Cardiac muscle cell (in vitro differentiated cells and primary cell): ENCODE data around the gene NTSR1. TPM values are rescaled to one million over a fixed set of nuclear protein-coding genes. Genes with fewer than 3 reads are reported as not detected.

Source experiments
- DNase-seq, 2 donors: peaks; one replicate each; pipeline versions ENCODE4 v3.0.0 to v3.0.0-alpha.2; 2010 to 2017; ENCODE audit warnings: low read depth in 1 of 2, low spot score in 1 of 2
- H3K27ac ChIP-seq: fragments of 200-600 bp; sonication (generic); 2 replicates; pipeline ENCODE4 v1.5.1; 2016
- H3K27me3 ChIP-seq: fragments of 200-600 bp; sonication (generic); 2 replicates; pipeline ENCODE4 v1.6.0; 2016; ENCODE audit warnings: control low read depth
- H3K36me3 ChIP-seq: fragments of 200-600 bp; sonication (generic); 2 replicates; pipeline ENCODE4 v1.5.1; 2016; ENCODE audit warnings: control low read depth
- H3K4me1 ChIP-seq: fragments of 200-600 bp; sonication (generic); 2 replicates; pipeline ENCODE4 v1.8.1; 2017; ENCODE audit warnings: low read depth, mild to moderate bottlenecking, mixed run types
- H3K4me3 ChIP-seq: fragments of 200-600 bp; sonication (generic); 2 replicates; pipeline ENCODE4 v1.5.1; 2016; ENCODE audit warnings: mild to moderate bottlenecking
- H3K9me3 ChIP-seq: fragments of 200-600 bp; sonication (generic); 2 replicates; pipeline ENCODE4 v1.5.1; 2017; ENCODE audit warnings: low read depth, mild to moderate bottlenecking, control low read depth
- polyA plus RNA-seq: library from polyadenylated mRNA; unstranded; fragments of >200 nt; fragmentation: Nextera tagmentation; extraction: Ambion mirVana; gene quantifications from 2 replicates; pipeline ENCODE4 v1.2.1, GENCODE V29; 2016
- total RNA-seq: library from RNA; depleted of rRNA; stranded (reverse); fragments of >200 nt; gene quantifications from 2 replicates; pipeline ENCODE4 v1.2.3, GENCODE V29; 2016
- TF ChIP-seq, protein P1 (sequence below): IDR thresholded peaks from 2 replicates; pipeline ENCODE4 v1.5.1; 2012; ENCODE audit warnings: low read depth, mild to moderate bottlenecking, low read length

NTSR1 gene
- total and polyA plus RNA-seq, 2 experiments from 2014 or later: 0.03 TPM; not detected in 1

GRCh38 chr20:62710886-62711702, 2.5 kb downstream of the NTSR1 start:
- DNase-seq: no peak
- Histone ChIP-seq H3K36me3 (no peaks in the 10 kb centered on the region), H3K4me1 (no peaks in the 10 kb centered on the region), H3K4me3 (no peak overlapping the region), H3K27me3 (peaks cover 76% of the 10 kb centered on the region), H3K27ac (no peak overlapping the region), H3K9me3 (no peaks in the 10 kb centered on the region)
- TF ChIP-seq, protein P1, sequence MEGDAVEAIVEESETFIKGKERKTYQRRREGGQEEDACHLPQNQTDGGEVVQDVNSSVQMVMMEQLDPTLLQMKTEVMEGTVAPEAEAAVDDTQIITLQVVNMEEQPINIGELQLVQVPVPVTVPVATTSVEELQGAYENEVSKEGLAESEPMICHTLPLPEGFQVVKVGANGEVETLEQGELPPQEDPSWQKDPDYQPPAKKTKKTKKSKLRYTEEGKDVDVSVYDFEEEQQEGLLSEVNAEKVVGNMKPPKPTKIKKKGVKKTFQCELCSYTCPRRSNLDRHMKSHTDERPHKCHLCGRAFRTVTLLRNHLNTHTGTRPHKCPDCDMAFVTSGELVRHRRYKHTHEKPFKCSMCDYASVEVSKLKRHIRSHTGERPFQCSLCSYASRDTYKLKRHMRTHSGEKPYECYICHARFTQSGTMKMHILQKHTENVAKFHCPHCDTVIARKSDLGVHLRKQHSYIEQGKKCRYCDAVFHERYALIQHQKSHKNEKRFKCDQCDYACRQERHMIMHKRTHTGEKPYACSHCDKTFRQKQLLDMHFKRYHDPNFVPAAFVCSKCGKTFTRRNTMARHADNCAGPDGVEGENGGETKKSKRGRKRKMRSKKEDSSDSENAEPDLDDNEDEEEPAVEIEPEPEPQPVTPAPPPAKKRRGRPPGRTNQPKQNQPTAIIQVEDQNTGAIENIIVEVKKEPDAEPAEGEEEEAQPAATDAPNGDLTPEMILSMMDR: no peak

- H3K9me3 ChIP-seq: no peaks in the 10 kb centered on the region
- H3K27me3 ChIP-seq: peaks cover 70% of the 10 kb centered on the region
- no peaks in the 10 kb centered on the region for H3K36me3 ChIP-seq
- no peaks in the 10 kb centered on the region for H3K4me1 ChIP-seq
- TF ChIP-seq, protein P1: no peak
- H3K27ac ChIP-seq: no peak overlapping the region
- DNase-seq: no peak
- H3K4me3 ChIP-seq: no peak overlapping the region
Measured at GRCh38 chr20:62711703-62712101, 3.1 kb downstream of the NTSR1 start.

DNA sequence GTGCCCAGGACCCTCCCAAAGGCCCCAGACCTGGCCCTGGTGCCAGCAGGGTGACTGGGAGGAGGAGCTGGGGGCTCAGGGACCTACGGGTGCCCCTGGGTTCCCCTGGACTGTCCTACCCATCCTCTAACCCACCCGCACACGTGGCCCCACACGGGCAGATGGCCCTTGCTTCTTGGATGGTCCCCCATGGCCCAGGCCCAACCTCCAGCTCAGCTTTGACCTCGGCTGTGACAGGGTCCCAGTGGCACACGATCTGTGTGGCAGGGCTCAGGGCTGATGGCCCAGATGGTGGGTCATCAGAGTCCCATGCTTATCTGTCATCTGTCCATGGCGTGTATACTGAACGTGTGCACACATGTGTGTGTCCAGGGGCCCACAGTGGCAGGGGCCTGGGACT, 4.0 kb downstream of the NTSR1 start:
- H3K27me3 ChIP-seq: peaks cover 61% of the 10 kb centered on the region
- H3K4me1 ChIP-seq: no peaks in the 10 kb centered on the region
- no peak overlapping the region for H3K4me3 ChIP-seq
- no peak for DNase-seq
- TF ChIP-seq, protein P1: no peak
- no peaks in the 10 kb centered on the region for H3K36me3 ChIP-seq
- no peaks in the 10 kb centered on the region for H3K9me3 ChIP-seq
- no peak overlapping the region for H3K27ac ChIP-seq

DNA sequence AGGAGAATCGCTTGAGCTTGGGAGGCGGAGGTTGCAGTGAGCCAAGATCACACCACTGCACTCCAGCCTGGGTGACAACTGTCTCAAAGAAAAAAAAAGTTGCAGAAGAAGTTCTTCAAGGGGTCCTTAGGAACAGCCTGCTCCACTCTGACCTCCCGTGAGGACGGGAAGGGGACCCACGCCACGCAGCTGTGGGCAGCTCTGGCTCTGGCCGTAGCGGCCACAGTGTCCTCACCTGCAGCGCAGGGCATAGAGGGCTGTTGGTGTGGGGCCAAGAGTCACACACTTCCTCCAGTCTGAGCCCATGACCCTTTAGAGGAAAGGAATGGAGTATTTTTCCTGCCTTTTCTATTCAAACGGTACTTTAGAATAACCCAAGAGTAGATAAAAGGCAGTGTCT, 5.4 kb downstream of the NTSR1 start:
- H3K4me1 ChIP-seq: no peaks in the 10 kb centered on the region
- H3K4me3 ChIP-seq: no peak overlapping the region
- H3K36me3 ChIP-seq: no peaks in the 10 kb centered on the region
- H3K27ac ChIP-seq: no peak overlapping the region
- TF ChIP-seq, protein P1: no peak
- DNase-seq: no peak
- H3K9me3 ChIP-seq: no peaks in the 10 kb centered on the region
- peaks cover 47% of the 10 kb centered on the region for H3K27me3 ChIP-seq

DNA sequence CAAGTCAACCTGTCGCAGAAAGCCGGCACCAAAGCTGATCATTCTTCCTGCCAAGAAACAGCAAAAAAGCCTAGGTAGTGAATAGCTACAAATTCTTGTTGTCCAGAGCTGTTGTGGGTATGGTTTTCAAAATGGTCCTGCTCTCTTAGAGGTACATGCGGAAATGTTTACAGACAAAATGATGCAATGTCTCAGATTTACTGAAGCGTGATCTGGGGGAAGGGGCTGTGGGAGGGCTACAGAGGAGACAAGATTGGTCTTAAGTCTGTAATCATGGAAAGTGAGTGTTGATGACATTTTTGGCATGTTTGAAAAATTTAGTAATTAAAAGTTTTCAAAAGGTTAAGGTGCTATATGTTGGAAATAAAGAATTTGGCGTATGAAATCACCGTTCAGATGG, 6.2 kb downstream of the NTSR1 start:
- Histone ChIP-seq H3K27ac (no peak overlapping the region), H3K9me3 (no peaks in the 10 kb centered on the region), H3K4me3 (no peak overlapping the region), H3K27me3 (peaks cover 39% of the 10 kb centered on the region), H3K36me3 (no peaks in the 10 kb centered on the region), H3K4me1 (no peaks in the 10 kb centered on the region)
- TF ChIP-seq, protein P1: no peak
- DNase-seq: no peak
